K562 (cell line): ENCODE measurements around the gene NIN. TPM values are rescaled to one million over a fixed set of nuclear protein-coding genes. Genes with fewer than 3 reads are reported as not detected.

Experiments
- ATAC-seq: fragments of 200-7000 bp; cut with Tn5 transposase; 3 replicates; pipeline ENCODE4 v1.9.1; 2020; ENCODE audit warnings: moderate library complexity
- BruUV-seq: library from RNA; stranded (reverse); fragments of 400-500 nt; replicated peaks from 2 replicates; lab custom pipeline; 2021; lab: Mats Ljungman, UMichigan
- CTCF ChIA-PET: fragments of 300-600 bp; formaldehyde crosslinking; extraction: SDS; loops from one replicate; lab custom pipeline; 2021; ENCODE audit warnings: low intra/inter-chr PET ratio; lab: Yijun Ruan, JAX
- POLR2A ChIA-PET: fragments of 300-600, 350-650 bp; sonication (Branson Sonifier 250); formaldehyde crosslinking; extraction: SDS; loops from one replicate; lab custom pipeline; 2021; ENCODE audit warnings: antibody characterized with exemption, inconsistent platforms; lab: Yijun Ruan, JAX
- DNase-seq, 4 experiments: peaks; one replicate each; pipeline versions ENCODE4 v3.0.0 to v3.0.0-alpha.2; 2011 to 2018; ENCODE audit warnings: low spot score in 3 of 4, mixed read lengths in 3 of 4; ENCODE audit errors: extremely low read depth in 1 of 4
- FAIRE-seq: peaks from 2 replicates; lab custom pipeline; 2011; peaks lifted over from hg19 to GRCh38; lab: Jason Lieb, UNC
- H2AFZ ChIP-seq: 2 replicates; pipeline ENCODE4 v1.6.0; 2011; ENCODE audit warnings: low read depth, low read length, control low read depth, inconsistent platforms
- H3K27ac ChIP-seq: fragments of 200-600 bp; 3 replicates; pipeline ENCODE4 v1.8.0; 2011; ENCODE audit warnings: low read depth, mild to moderate bottlenecking, control low read depth, inconsistent platforms, low read length, moderate library complexity, mixed read lengths; ENCODE audit errors: extremely low read depth
- H3K27me3 ChIP-seq, 2 experiments: fragments of 300-600 bp in 1 of 2; 2 replicates in 1 of 2; 3 replicates in 1 of 2; pipeline versions ENCODE4 v1.6.0 to v1.8.0; 2011; ENCODE audit warnings: inconsistent platforms in 2 of 2, low read length in 2 of 2, mild to moderate bottlenecking in 1 of 2, mixed read lengths in 1 of 2, moderate library complexity in 1 of 2; ENCODE audit not compliant: control insufficient read depth in 2 of 2, insufficient read depth in 2 of 2
- H3K36me3 ChIP-seq: fragments of 300-600 bp; 3 replicates; pipeline ENCODE4 v1.8.0; 2011; ENCODE audit warnings: mild to moderate bottlenecking, low read length, inconsistent platforms; ENCODE audit not compliant: control insufficient read depth, insufficient read depth
- H3K4me1 ChIP-seq, 2 experiments: fragments of 200-600 bp in 1 of 2; replicated peaks in 1 of 2; 2 replicates in 1 of 2; 3 replicates in 1 of 2; pipeline versions ENCODE4 v1.5.1 to v1.8.0; 2011; ENCODE audit warnings: inconsistent platforms in 2 of 2, low read length in 2 of 2, mild to moderate bottlenecking in 1 of 2, mixed read lengths in 1 of 2, moderate library complexity in 1 of 2; ENCODE audit not compliant: control insufficient read depth in 2 of 2, insufficient read depth in 2 of 2
- H3K4me2 ChIP-seq: 2 replicates; pipeline ENCODE4 v1.6.1; 2011; ENCODE audit warnings: low read length, control low read depth, inconsistent platforms, mixed read lengths; ENCODE audit not compliant: insufficient read depth
- H3K4me3 ChIP-seq: fragments of 200-600 bp; sonication (generic), shearing (Covaris generic); 2 replicates; pipeline ENCODE4 v1.5.1; 2016; ENCODE audit warnings: control low read depth, inconsistent platforms
- H3K79me2 ChIP-seq: fragments of 200-600 bp; 3 replicates; pipeline ENCODE4 v1.8.0; 2011; ENCODE audit warnings: low read length, inconsistent platforms; ENCODE audit not compliant: control insufficient read depth, insufficient read depth
- H3K9ac ChIP-seq, 2 experiments: 2 replicates each; pipeline versions ENCODE4 v1.6.0 to v1.6.1; 2011; ENCODE audit warnings: low read depth in 2 of 2, low read length in 2 of 2, control low read depth in 1 of 2, inconsistent platforms in 1 of 2, mild to moderate bottlenecking in 1 of 2, mixed read lengths in 1 of 2; ENCODE audit not compliant: insufficient read depth in 1 of 2
- H3K9me1 ChIP-seq: one replicate; pipeline ENCODE4 v1.6.0; 2011; ENCODE audit warnings: inconsistent platforms, mild to moderate bottlenecking, low read length, moderate library complexity; ENCODE audit not compliant: control insufficient read depth, insufficient read depth
- H3K9me3 ChIP-seq: replicated peaks from 2 replicates; pipeline ENCODE4 v1.5.1; 2011; ENCODE audit warnings: low read depth, low read length, inconsistent platforms; ENCODE audit not compliant: control insufficient read depth, insufficient read depth
- H4K20me1 ChIP-seq: replicated peaks from 2 replicates; pipeline ENCODE4 v1.6.1; 2011; ENCODE audit warnings: low read length, inconsistent platforms, mixed read lengths; ENCODE audit not compliant: control insufficient read depth, insufficient read depth
- ATF3 ChIP-seq, 2 experiments: fragments of 450-650 bp in 1 of 2; sonication (generic) in 1 of 2; formaldehyde crosslinking in 1 of 2; IDR thresholded peaks in 1 of 2; conservative IDR thresholded peaks in 1 of 2; 2 replicates each; pipeline versions ENCODE4 v1.6.1 to v1.8.1; 2016 to 2023; ENCODE audit warnings: mild to moderate bottlenecking in 2 of 2, moderate library complexity in 2 of 2, inconsistent platforms in 1 of 2, missing genetic modification reagents in 1 of 2
- BCL6 ChIP-seq: fragments of 250-450 bp; sonication (Bioruptor Pico); IDR thresholded peaks from 2 replicates; pipeline ENCODE4 v1.4.0; 2020
- ELF4 ChIP-seq: fragments of 450-650 bp; formaldehyde crosslinking; IDR thresholded peaks from 2 replicates; pipeline ENCODE4 v1.4.0; 2022; ENCODE audit warnings: missing genetic modification characterization
- HDAC2 ChIP-seq: fragments of 450-650 bp; IDR thresholded peaks from 2 replicates; pipeline ENCODE4 v1.6.1; 2016; ENCODE audit warnings: mild to moderate bottlenecking
- KLF13 ChIP-seq: fragments of 450-650 bp; IDR thresholded peaks from 2 replicates; pipeline ENCODE4 v1.6.1; 2016; ENCODE audit warnings: missing genetic modification characterization, low read depth, mild to moderate bottlenecking, missing compliant biosample characterization, moderate library complexity, borderline replicate concordance
- MTA1 ChIP-seq: fragments of 450-650 bp; IDR thresholded peaks from 2 replicates; pipeline ENCODE4 v1.6.1; 2017; ENCODE audit warnings: borderline replicate concordance
- RCOR1 ChIP-seq, 2 experiments: IDR thresholded peaks; 2 replicates each; pipeline ENCODE4 v1.6.1; 2012; ENCODE audit warnings: low read depth in 2 of 2, low read length in 2 of 2, borderline replicate concordance in 1 of 2, improper control_type of control experiment in 1 of 2
- SMARCE1 ChIP-seq: fragments of 450-650 bp; IDR thresholded peaks from 2 replicates; pipeline ENCODE4 v1.7.1; 2016; ENCODE audit warnings: mild to moderate bottlenecking
- XRCC5 ChIP-seq: fragments of 200-400 bp; formaldehyde crosslinking; IDR thresholded peaks from 2 replicates; pipeline ENCODE4 v1.6.1; 2017; ENCODE audit warnings: low read depth, mild to moderate bottlenecking, low read length
- ZNF165 ChIP-seq: fragments of 250-450 bp; sonication (Bioruptor Pico); IDR thresholded peaks from 2 replicates; pipeline ENCODE4 v1.4.0; 2020; ENCODE audit warnings: borderline replicate concordance
- WGBS: fragments of 100-300 bp; shearing (Covaris generic); methylation state at CpG from one replicate; pipeline ENCODE4 v1.1.6; 2016; ENCODE audit warnings: low coverage, mixed read lengths; ENCODE audit not compliant: insufficient coverage; ENCODE audit errors: missing lambda C conversion rate; 5-methylcytosine and 5-hydroxymethylcytosine counted together
- in situ Hi-C: fragments of 300-500 bp; cut with MboI; formaldehyde crosslinking; loops from 4 replicates; pipeline ENCODE4 v1.15.0; 2018; ENCODE audit warnings: inconsistent platforms, mixed read lengths
- intact Hi-C: fragments of 100-400 bp; cut with micrococcal nuclease; formaldehyde crosslinking; loops from 2 replicates; pipeline ENCODE4 v1.14.2; 2022
- polyA plus RNA-seq, 8 experiments: library from polyadenylated mRNA; depleted of rRNA in 4 of 8; stranded (reverse) in 5 of 8; unstranded in 3 of 8; fragments of >200 nt; fragmentation: Nextera tagmentation in 2 of 8; fragmentation: Illumina TruSeq in 1 of 8; extraction: Ambion mirVana in 2 of 8; extraction: Trizol in 1 of 8; gene quantifications; 2 replicates each; pipeline versions ENCODE4 v1.2.1 to v1.2.3, GENCODE V29; 2011 to 2014; ENCODE audit warnings: inconsistent platforms in 1 of 8, missing spikeins in 1 of 8
- total RNA-seq, 7 experiments: library from RNA; depleted of rRNA in 6 of 7; stranded (reverse); fragments of >200 nt in 6 of 7; fragmentation: Illumina TruSeq in 2 of 7; extraction: Trizol in 2 of 7; gene quantifications; 2 replicates each; pipeline versions ENCODE4 v1.2.1 to v1.2.3, GENCODE V29; 2011 to 2021; ENCODE audit warnings: low replicate concordance in 1 of 7

The NIN gene
- total and polyA plus RNA-seq, 9 of the 15 experiments (the other 6 are each of a cell fraction or from before 2014, with no cell fraction given), result 0.84 to 8.4 (median 5.0) TPM

- TF ChIP-seq ELF4 (no peak), BCL6 (CRISPR knock-in tag) (no peak)
These were observed 36.8 kb downstream of the NIN start (continued) for GRCh38 chr14:50794068-50794645.

- ChIA-PET CTCF (no interaction called here), POLR2A (no interaction called here)
- ATAC-seq (no peak), DNase-seq (no peak), FAIRE-seq (no peak)
- Histone ChIP-seq H3K4me3 (no peak overlapping the region), H4K20me1 (no peaks in the 10 kb centered on the region), H3K9me1 (no peaks in the 10 kb centered on the region), H3K9ac (no peak overlapping the region), H3K79me2 (no peaks in the 10 kb centered on the region), H3K27me3 (peaks cover 0 to 3% of the 10 kb centered on the region in 2 experiments; a peak in 1 of 5 replicates), H3K27ac (no peak overlapping the region), H2AFZ (no peak overlapping the region), H3K4me1 (no peaks in the 10 kb centered on the region), H3K36me3 (no peaks in the 10 kb centered on the region), H3K9me3 (no peaks in the 10 kb centered on the region), H3K4me2 (no peak overlapping the region)
- TF ChIP-seq MTA1 (no peak), SMARCE1 (no peak), KLF13 (tag) (no peak), HDAC2 (no peak), ATF3 (IDR thresholded peaks at IDR 0.05) (no peak), ATF3 (CRISPR knock-in tag; conservative IDR thresholded peaks at IDR 0.05) (no peak), XRCC5 (no peak), RCOR1 (IDR thresholded peaks at IDR 0.05; ENCODE audit: borderline replicate concordance in 1 of 2, low read depth in 2 of 2, low read length in 2 of 2) (no peak), ZNF165 (CRISPR knock-in tag) (no peak)
- 73% methylated on average over 8 of the region's 14 CpGs for WGBS
- intact Hi-C loops, result no loop called here
- in situ Hi-C loops, result loop anchor here (25.0 kb wide), 1 partner anchor 455 kb away; no protein-coding TSS in a partner anchor
- BruUV-seq, result no TSS peak
These were observed 38.3 kb downstream of the NIN start for GRCh38 chr14:50792634-50793068.
